Tongue (tissue), 2 donors: Measurements from ENCODE around the gene KAZALD1. TPM values are rescaled to one million over a fixed set of nuclear protein-coding genes. Genes with fewer than 3 reads are reported as not detected.

Experiments
- DNase-seq: peaks from one replicate; pipeline ENCODE4 v3.0.0-alpha.2; 2015
- total RNA-seq: library from RNA; depleted of rRNA; stranded (reverse); fragments of >200 nt; gene quantifications from one replicate; pipeline ENCODE4 v1.2.3, GENCODE V29; 2014

Gene KAZALD1
- total RNA-seq, 1 donor from 2014 or later: 20.5 TPM

- DNase-seq: peak; percentile 76
Observed at GRCh38 chr10:101095550-101096213, 33.9 kb downstream of the KAZALD1 start.

- DNase-seq: no peak
Observed at GRCh38 chr10:101096378-101096777, 34.6 kb downstream of the KAZALD1 start.

GRCh38 chr10:101097881-101098280 is 36.1 kb downstream of the KAZALD1 start:
- no peak for DNase-seq

GRCh38 chr10:101099901-101100300 is 38.1 kb downstream of the KAZALD1 start:
- DNase-seq: no peak

- no peak for DNase-seq
Observed at GRCh38 chr10:101101372-101101881, 39.6 kb downstream of the KAZALD1 start.

GRCh38 chr10:101103430-101103829 is 41.6 kb downstream of the KAZALD1 start:
- DNase-seq: no peak

GRCh38 chr10:101106351-101106750 is 44.6 kb downstream of the KAZALD1 start:
- no peak for DNase-seq

- DNase-seq: no peak
Observed at GRCh38 chr10:101107771-101108170, 46.0 kb downstream of the KAZALD1 start.

GRCh38 chr10:101110856-101111523 is 49.2 kb downstream of the KAZALD1 start:
- DNase-seq: no peak

- no peak for DNase-seq
Observed at GRCh38 chr10:101111547-101111946, 49.8 kb downstream of the KAZALD1 start.

GRCh38 chr10:101112799-101113594 is 51.2 kb downstream of the KAZALD1 start:
- DNase-seq: peak; percentile 41

GRCh38 chr10:101113890-101114403 is 52.2 kb downstream of the KAZALD1 start:
- no peak for DNase-seq

- no peak for DNase-seq
Observed at GRCh38 chr10:101114646-101115045, 52.9 kb downstream of the KAZALD1 start.

Other genes starting within 250 kb of the KAZALD1 start
- gene SLF2, start 149.0 kb upstream of the KAZALD1 start, total RNA-seq: 119 TPM
- 1.7 TPM for gene SEMA4G, start 92.5 kb upstream of the KAZALD1 start, total RNA-seq
- 42.0 TPM for gene MRPL43, start 74.5 kb upstream of the KAZALD1 start, total RNA-seq
- 6.6 TPM for gene TWNK, start 74.4 kb upstream of the KAZALD1 start, total RNA-seq
- 45.5 TPM for gene LZTS2, start 62.2 kb upstream of the KAZALD1 start, total RNA-seq
- not detected for gene PDZD7, start 30.9 kb upstream of the KAZALD1 start, total RNA-seq
- 51.1 TPM for gene SFXN3, start 30.8 kb upstream of the KAZALD1 start, total RNA-seq
- 1.3 TPM for gene TLX1, start 69.3 kb downstream of the KAZALD1 start, total RNA-seq
- 5.6 TPM for gene LBX1, start 167.5 kb downstream of the KAZALD1 start, total RNA-seq